ENCODE data around the gene PCDHGA5.
"Not testable (repeated sequence)": the region's sequence is repeated elsewhere in the genome, so short reads cannot be mapped to it uniquely, and the experiment has no call there.

PCDHGA5 gene

GRCh38 chr5:141373673-141374317, 9.8 kb downstream of the PCDHGA5 start, which contains the start of gene PCDHGA6:
PCDHGA6 (plus strand) TSS chr5:141373891; CDS start chr5:141374084, 193 bp downstream.
- peak; percentile 15 for DNase-seq (ENCODE audit: extremely low spot score)
- no peak for TF ChIP-seq HDGF (IDR thresholded peaks at IDR 0.05; ENCODE audit: borderline replicate concordance)
- TF ChIP-seq ZNF384 (IDR thresholded peaks at IDR 0.05) = no peak
- no peak for TF ChIP-seq SP1 (IDR thresholded peaks at IDR 0.05)
- TF ChIP-seq LEF1 (IDR thresholded peaks at IDR 0.05; ENCODE audit: borderline replicate concordance) = no peak
- no peak for TF ChIP-seq L3MBTL2 (conservative IDR thresholded peaks at IDR 0.05)
- no peak for TF ChIP-seq CTBP1 (IDR thresholded peaks at IDR 0.05; ENCODE audit: borderline replicate concordance)
- no peak for TF ChIP-seq FOXK2 (IDR thresholded peaks at IDR 0.05)
- no peak for TF ChIP-seq SUZ12 (IDR thresholded peaks at IDR 0.05)
- TF ChIP-seq FOXA1 (IDR thresholded peaks at IDR 0.05) = no peak
- TF ChIP-seq ARNT (IDR thresholded peaks at IDR 0.05) = no peak
- no peak for TF ChIP-seq BHLHE40 (IDR thresholded peaks at IDR 0.05; ENCODE audit: borderline replicate concordance)
- no peak for TF ChIP-seq TARDBP (IDR thresholded peaks at IDR 0.05)
- CTCF ChIA-PET = interaction anchor here (0.7 to 0.9 kb wide), 3 partner anchors 9 to 194 kb away, joined by 3 to 4 read pairs (median 3); partner anchors contain the start of gene PCDHGA7
- POLR2A ChIA-PET = no interaction called here

GRCh38 chr5:141374627-141375026, 10.7 kb downstream of the PCDHGA5 start:
- ChIA-PET POLR2A (no interaction called here), CTCF (interaction anchor here (0.7 to 0.8 kb wide), 2 partner anchors 8 to 193 kb away, joined by 3 to 4 read pairs; partner anchors contain the start of gene PCDHGA7)

GRCh38 chr5:141375444-141376155, 11.6 kb downstream of the PCDHGA5 start:
- DNase-seq (ENCODE audit: extremely low spot score); POLR2A ChIA-PET; CTCF ChIA-PET: not testable (repeated sequence)

More at GRCh38 chr5:141374627-141375026, 10.7 kb downstream of the PCDHGA5 start:
- no peak for TF ChIP-seq CTBP1 (IDR thresholded peaks at IDR 0.05; ENCODE audit: borderline replicate concordance)
- no peak for TF ChIP-seq ARNT (IDR thresholded peaks at IDR 0.05)
- TF ChIP-seq SP1 (IDR thresholded peaks at IDR 0.05) = no peak
- TF ChIP-seq LEF1 (IDR thresholded peaks at IDR 0.05; ENCODE audit: borderline replicate concordance) = no peak
- TF ChIP-seq FOXA1 (IDR thresholded peaks at IDR 0.05) = no peak
- no peak for TF ChIP-seq NFRKB (IDR thresholded peaks at IDR 0.05)
- no peak for TF ChIP-seq ZNF384 (IDR thresholded peaks at IDR 0.05)
- TF ChIP-seq SUZ12 (IDR thresholded peaks at IDR 0.05) = no peak
- TF ChIP-seq L3MBTL2 (conservative IDR thresholded peaks at IDR 0.05) = no peak
- TF ChIP-seq HDGF (IDR thresholded peaks at IDR 0.05; ENCODE audit: borderline replicate concordance) = no peak
- TF ChIP-seq TARDBP (IDR thresholded peaks at IDR 0.05) = no peak
- TF ChIP-seq ELF4 (IDR thresholded peaks at IDR 0.05) = no peak
- no peak for TF ChIP-seq PKNOX1 (IDR thresholded peaks at IDR 0.05)
- no peak for TF ChIP-seq FOXM1 (IDR thresholded peaks at IDR 0.05; ENCODE audit: borderline replicate concordance)
- no peak for TF ChIP-seq BHLHE40 (IDR thresholded peaks at IDR 0.05; ENCODE audit: borderline replicate concordance)
- no peak for TF ChIP-seq FOXK2 (IDR thresholded peaks at IDR 0.05)
- no peak for DNase-seq (ENCODE audit: extremely low spot score)

GRCh38 chr5:141382469-141383294, 18.7 kb downstream of the PCDHGA5 start, which contains the start of gene PCDHGA7:
PCDHGA7 (plus strand) TSS chr5:141382742; CDS start chr5:141382900, 158 bp downstream.
- TF ChIP-seq ZNF384 (IDR thresholded peaks at IDR 0.05) = no peak
- TF ChIP-seq FOXA1 (IDR thresholded peaks at IDR 0.05) = no peak
- TF ChIP-seq FOXK2 (IDR thresholded peaks at IDR 0.05) = no peak
- no peak for TF ChIP-seq ELF4 (IDR thresholded peaks at IDR 0.05)
- TF ChIP-seq TARDBP (IDR thresholded peaks at IDR 0.05) = no peak
- no peak for TF ChIP-seq ARNT (IDR thresholded peaks at IDR 0.05)
- no peak for TF ChIP-seq NFRKB (IDR thresholded peaks at IDR 0.05)
- no peak for TF ChIP-seq BHLHE40 (IDR thresholded peaks at IDR 0.05; ENCODE audit: borderline replicate concordance)
- TF ChIP-seq FOXM1 (IDR thresholded peaks at IDR 0.05; ENCODE audit: borderline replicate concordance) = no peak
- TF ChIP-seq L3MBTL2 (conservative IDR thresholded peaks at IDR 0.05) = no peak
- no peak for TF ChIP-seq LEF1 (IDR thresholded peaks at IDR 0.05; ENCODE audit: borderline replicate concordance)
- no peak for TF ChIP-seq HDGF (IDR thresholded peaks at IDR 0.05; ENCODE audit: borderline replicate concordance)
- TF ChIP-seq CTBP1 (IDR thresholded peaks at IDR 0.05; ENCODE audit: borderline replicate concordance) = no peak
- TF ChIP-seq SP1 (IDR thresholded peaks at IDR 0.05) = no peak
- no peak for TF ChIP-seq SUZ12 (IDR thresholded peaks at IDR 0.05)
- no peak for TF ChIP-seq PKNOX1 (IDR thresholded peaks at IDR 0.05)
- peak; percentile 19 for DNase-seq (ENCODE audit: extremely low spot score)
- CTCF ChIA-PET = interaction anchor here (0.9 kb wide), 1 partner anchor 8 kb away, joined by 3 read pairs; no protein-coding TSS in a partner anchor
- POLR2A ChIA-PET = no interaction called here

GRCh38 chr5:141383345-141383744, 19.4 kb downstream of the PCDHGA5 start:
- TF ChIP-seq LEF1 (IDR thresholded peaks at IDR 0.05; ENCODE audit: borderline replicate concordance) (no peak), ZNF384 (IDR thresholded peaks at IDR 0.05) (no peak), FOXK2 (IDR thresholded peaks at IDR 0.05) (no peak), HDGF (IDR thresholded peaks at IDR 0.05; ENCODE audit: borderline replicate concordance) (no peak), CTBP1 (IDR thresholded peaks at IDR 0.05; ENCODE audit: borderline replicate concordance) (no peak), SP1 (IDR thresholded peaks at IDR 0.05) (no peak), PKNOX1 (IDR thresholded peaks at IDR 0.05) (no peak), FOXM1 (IDR thresholded peaks at IDR 0.05; ENCODE audit: borderline replicate concordance) (no peak)
- ChIA-PET CTCF (no interaction called here), POLR2A (no interaction called here)
- DNase-seq (ENCODE audit: extremely low spot score) = no peak

Data from HEK293T (cell line).